ENCODE results near the gene MARCHF6.
"Not testable (repeated sequence)": the region's sequence is repeated elsewhere in the genome, so short reads cannot be mapped to it uniquely, and the experiment has no call there.

The MARCHF6 gene

DNA sequence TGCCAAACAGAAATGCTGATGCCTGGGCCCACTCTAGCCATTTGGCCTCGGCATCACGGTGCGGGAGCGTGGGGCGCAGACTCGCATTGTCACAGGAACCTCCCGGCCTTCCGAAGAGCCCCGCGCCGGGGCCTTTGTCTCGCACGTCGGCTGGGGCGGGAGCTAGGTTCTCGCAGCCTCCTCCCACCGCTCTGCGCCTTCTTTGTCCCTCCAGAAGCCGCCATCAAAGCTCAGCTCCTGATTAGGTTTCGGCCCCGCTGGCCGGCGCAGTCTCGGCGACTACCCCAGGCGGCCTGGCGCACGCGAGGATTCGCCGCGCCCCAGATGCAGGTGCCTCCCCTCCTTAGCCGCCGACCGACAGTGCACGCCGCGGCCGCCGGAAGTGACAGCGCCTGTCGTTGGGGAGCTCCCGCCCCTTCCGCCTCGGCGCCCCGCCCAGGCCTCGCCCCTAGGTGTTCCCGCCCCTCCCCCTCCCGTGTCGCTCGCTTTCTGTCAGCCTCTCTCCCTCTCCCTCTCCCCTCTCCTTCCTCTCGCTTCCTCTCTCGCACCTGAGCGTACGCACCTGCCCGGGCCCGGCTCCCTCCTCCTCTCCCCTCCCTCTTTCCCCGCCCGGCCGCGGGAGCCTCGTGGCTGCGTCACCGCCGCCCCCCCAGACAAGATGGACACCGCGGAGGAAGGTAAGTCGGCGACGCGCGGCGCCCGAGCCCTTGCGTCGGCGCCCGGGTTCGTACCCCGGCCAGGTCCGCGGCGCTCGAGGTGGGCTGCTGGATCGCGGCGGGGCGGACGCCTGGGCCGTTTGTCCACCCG is at the start of gene MARCHF6:
MARCHF6 (plus strand) TSS at position 455 of the 807 bp plus-strand sequence; CDS start at position 659, 204 bp downstream.
- Mint-ChIP-seq H3K4me3 (peak within 1 kb of the TSS; percentile 94), H3K9me3 (no peaks in the 10 kb centered on the region), H3K36me3 (ENCODE audit: low read depth) (peaks cover 21% of the 10 kb centered on the region), H3K27me3 (no peaks in the 10 kb centered on the region), H3K4me1 (ENCODE audit: low read depth) (peaks cover 46% of the 10 kb centered on the region), H3K27ac (peak within 1 kb of the TSS; percentile 96)

- Mint-ChIP-seq H3K36me3 (ENCODE audit: low read depth) (no peaks in the 10 kb centered on the region), H3K27ac (no peak overlapping the region), H3K27me3 (peaks cover 21% of the 10 kb centered on the region), H3K4me1 (ENCODE audit: low read depth) (peaks cover 5% of the 10 kb centered on the region), H3K4me3 (no peak overlapping the region), H3K9me3 (no peaks in the 10 kb centered on the region)
Measured at GRCh38 chr5:10303699-10304170, 49.8 kb upstream of the MARCHF6 start.

DNA sequence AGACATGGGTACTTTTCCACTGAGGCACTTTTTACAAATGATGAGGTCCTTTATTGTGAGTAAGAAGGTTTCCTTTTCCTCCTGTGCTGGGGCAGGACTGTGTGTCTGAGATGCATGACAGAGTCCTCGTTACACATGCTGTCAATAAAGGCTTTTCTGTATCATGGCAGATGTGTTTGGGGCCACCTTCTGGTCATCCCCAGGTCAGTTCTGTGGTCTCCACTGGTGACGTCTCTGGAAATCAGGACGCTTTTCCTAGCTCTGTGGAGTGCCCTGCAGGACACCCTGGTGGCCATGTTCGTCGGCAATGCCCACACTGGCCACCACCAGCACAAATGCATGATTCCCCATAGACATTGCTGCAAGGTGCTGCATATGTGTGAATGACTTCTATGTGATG is 48.6 kb upstream of the MARCHF6 start:
- no peaks in the 10 kb centered on the region for H3K9me3 Mint-ChIP-seq

DNA sequence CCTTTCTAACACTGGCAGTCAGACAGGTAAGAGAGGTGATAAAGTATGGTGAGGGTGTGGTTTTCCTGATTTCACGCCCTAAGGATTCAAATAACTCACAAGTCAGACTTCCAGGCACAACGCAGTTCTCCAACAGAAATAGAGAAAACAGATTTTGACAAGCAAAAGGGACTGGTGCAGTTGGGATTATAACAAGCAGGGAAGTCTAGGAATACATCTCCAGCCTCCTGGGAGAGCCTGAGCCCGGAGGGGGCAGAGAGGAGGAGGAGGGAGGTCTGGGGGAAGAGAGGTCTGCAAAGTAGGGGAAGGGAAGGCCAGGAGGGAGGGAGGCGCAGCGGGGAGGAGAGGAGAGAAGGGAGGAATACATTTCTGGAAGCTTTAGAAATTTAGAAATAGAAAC is 47.4 kb upstream of the MARCHF6 start:
- peaks cover 30% of the 10 kb centered on the region for H3K27me3 Mint-ChIP-seq
- H3K4me1 Mint-ChIP-seq (ENCODE audit: low read depth), result peaks cover 10% of the 10 kb centered on the region
- no peak overlapping the region for H3K4me3 Mint-ChIP-seq
- no peaks in the 10 kb centered on the region for H3K9me3 Mint-ChIP-seq
- no peak overlapping the region for H3K27ac Mint-ChIP-seq
- no peaks in the 10 kb centered on the region for H3K36me3 Mint-ChIP-seq (ENCODE audit: low read depth)

More for the DNA sequence above, 48.6 kb upstream of the MARCHF6 start:
- Mint-ChIP-seq H3K4me3 (no peak overlapping the region), H3K27me3 (peaks cover 30% of the 10 kb centered on the region), H3K27ac (no peak overlapping the region), H3K4me1 (ENCODE audit: low read depth) (peaks cover 5% of the 10 kb centered on the region), H3K36me3 (ENCODE audit: low read depth) (no peaks in the 10 kb centered on the region)

- Mint-ChIP-seq H3K36me3 (ENCODE audit: low read depth) (no peaks in the 10 kb centered on the region), H3K4me1 (ENCODE audit: low read depth) (peaks cover 10% of the 10 kb centered on the region), H3K9me3 (no peaks in the 10 kb centered on the region), H3K27ac (no peak overlapping the region), H3K27me3 (peaks cover 30% of the 10 kb centered on the region), H3K4me3 (peak overlapping the region; percentile 74)
Measured at GRCh38 chr5:10306806-10307205, 46.7 kb upstream of the MARCHF6 start.

DNA sequence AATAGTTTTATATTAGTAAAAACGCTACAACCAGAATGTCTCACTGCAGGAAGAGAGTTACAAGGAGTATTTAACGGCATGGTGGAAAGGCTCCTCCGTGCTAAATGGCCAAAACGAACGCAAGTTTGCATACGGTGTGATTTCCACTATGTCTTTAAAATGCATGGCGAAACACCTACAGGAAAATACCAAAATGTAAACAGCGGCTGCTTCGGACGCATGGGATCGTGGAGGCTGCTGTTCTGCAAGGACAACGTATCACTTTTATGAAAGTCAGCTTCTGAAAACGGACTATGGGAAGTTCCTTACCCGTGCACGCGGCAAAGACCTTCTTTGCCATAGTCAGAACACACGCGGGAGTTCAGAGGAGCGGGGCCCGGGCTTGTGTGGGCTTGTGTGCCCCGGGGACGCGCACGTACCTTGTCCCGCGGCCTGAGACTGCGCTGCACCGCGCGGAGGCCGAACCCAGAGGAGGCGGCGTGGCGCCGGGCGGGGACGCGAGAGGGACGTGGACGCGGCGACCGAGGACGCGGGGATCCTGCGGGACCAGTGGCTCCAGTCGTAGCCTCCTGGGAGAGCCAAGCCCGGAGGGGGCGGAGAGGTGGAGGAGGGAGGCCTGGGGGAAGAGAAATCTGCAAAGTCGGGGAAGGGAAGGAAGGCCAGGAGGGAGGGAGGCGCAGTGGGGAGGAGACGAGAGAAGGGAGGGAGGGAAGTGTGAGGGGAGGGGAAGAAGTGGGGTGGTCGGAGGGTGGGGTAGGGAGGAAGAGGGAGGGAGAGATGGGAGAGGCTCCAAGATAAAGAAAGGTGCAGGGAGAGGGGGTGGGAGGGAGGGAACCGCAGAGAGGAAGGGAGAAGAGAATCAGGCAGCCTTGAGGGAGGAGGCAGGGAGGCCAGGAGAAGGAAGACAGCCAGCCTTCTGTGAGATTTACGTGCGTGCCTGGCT is 46.0 kb upstream of the MARCHF6 start, which contains the start of gene CMBL:
CMBL (minus strand) TSS at position 697 of the 943 bp plus-strand sequence. CDS start 17,140 bp downstream, outside the sequence.
- Mint-ChIP-seq H3K4me3 (peak within 1 kb of the TSS; percentile 74), H3K9me3 (no peaks in the 10 kb centered on the region), H3K27me3 (peaks cover 30% of the 10 kb centered on the region), H3K36me3 (ENCODE audit: low read depth) (no peaks in the 10 kb centered on the region), H3K27ac (peak within 1 kb of the TSS; percentile 37), H3K4me1 (ENCODE audit: low read depth) (peaks cover 10% of the 10 kb centered on the region)

GRCh38 chr5:10308844-10309243 is 44.7 kb upstream of the MARCHF6 start:
- no peaks in the 10 kb centered on the region for H3K36me3 Mint-ChIP-seq (ENCODE audit: low read depth)
- H3K27ac Mint-ChIP-seq, result peak overlapping the region; percentile 37
- no peaks in the 10 kb centered on the region for H3K9me3 Mint-ChIP-seq
- H3K4me1 Mint-ChIP-seq (ENCODE audit: low read depth), result peaks cover 10% of the 10 kb centered on the region
- H3K4me3 Mint-ChIP-seq, result no peak overlapping the region
- peaks cover 30% of the 10 kb centered on the region for H3K27me3 Mint-ChIP-seq

GRCh38 chr5:10310066-10310779 is 43.3 kb upstream of the MARCHF6 start:
- Mint-ChIP-seq H3K9me3 (no peaks in the 10 kb centered on the region), H3K27me3 (peaks cover 30% of the 10 kb centered on the region), H3K27ac (no peak overlapping the region), H3K4me1 (ENCODE audit: low read depth) (peaks cover 10% of the 10 kb centered on the region), H3K4me3 (no peak overlapping the region), H3K36me3 (ENCODE audit: low read depth) (no peaks in the 10 kb centered on the region)

- not testable (repeated sequence) for H3K9me3 Mint-ChIP-seq; H3K36me3 Mint-ChIP-seq (ENCODE audit: low read depth); H3K4me1 Mint-ChIP-seq (ENCODE audit: low read depth); H3K27ac Mint-ChIP-seq; H3K4me3 Mint-ChIP-seq
- H3K27me3 Mint-ChIP-seq, result peaks cover 26% of the 10 kb centered on the region
Measured at GRCh38 chr5:10310835-10311570, 42.5 kb upstream of the MARCHF6 start.

- Mint-ChIP-seq H3K27me3 (peaks cover 19% of the 10 kb centered on the region), H3K4me1 (ENCODE audit: low read depth) (peaks cover 10% of the 10 kb centered on the region), H3K4me3 (no peak overlapping the region), H3K27ac (no peak overlapping the region), H3K36me3 (ENCODE audit: low read depth) (no peaks in the 10 kb centered on the region), H3K9me3 (no peaks in the 10 kb centered on the region)
Measured at GRCh38 chr5:10311595-10312425, 41.7 kb upstream of the MARCHF6 start.

DNA sequence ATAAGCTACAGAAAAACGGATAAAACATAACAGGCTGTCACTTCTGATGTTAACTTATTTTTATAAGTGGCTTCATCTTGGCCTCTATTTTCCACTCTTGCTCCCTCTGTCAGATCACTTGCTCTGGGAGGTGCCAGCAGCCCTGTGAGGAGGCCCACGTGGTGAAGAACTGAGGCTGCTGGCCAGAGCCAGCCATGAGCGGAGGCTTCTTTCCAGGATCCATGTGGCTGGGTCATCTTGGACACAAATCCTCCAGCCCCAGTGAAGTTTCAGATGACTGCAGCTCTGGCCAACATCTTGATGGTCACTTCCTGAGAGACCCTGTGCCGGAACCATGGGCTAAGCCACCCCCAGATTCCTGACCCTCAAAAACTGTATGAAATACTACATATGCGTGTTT is 38.3 kb upstream of the MARCHF6 start:
- no peak overlapping the region for H3K4me3 Mint-ChIP-seq
- no peak overlapping the region for H3K27ac Mint-ChIP-seq
- H3K4me1 Mint-ChIP-seq (ENCODE audit: low read depth), result peaks cover 5% of the 10 kb centered on the region
- H3K27me3 Mint-ChIP-seq, result no peaks in the 10 kb centered on the region
- H3K36me3 Mint-ChIP-seq (ENCODE audit: low read depth), result no peaks in the 10 kb centered on the region
- H3K9me3 Mint-ChIP-seq, result no peaks in the 10 kb centered on the region

DNA sequence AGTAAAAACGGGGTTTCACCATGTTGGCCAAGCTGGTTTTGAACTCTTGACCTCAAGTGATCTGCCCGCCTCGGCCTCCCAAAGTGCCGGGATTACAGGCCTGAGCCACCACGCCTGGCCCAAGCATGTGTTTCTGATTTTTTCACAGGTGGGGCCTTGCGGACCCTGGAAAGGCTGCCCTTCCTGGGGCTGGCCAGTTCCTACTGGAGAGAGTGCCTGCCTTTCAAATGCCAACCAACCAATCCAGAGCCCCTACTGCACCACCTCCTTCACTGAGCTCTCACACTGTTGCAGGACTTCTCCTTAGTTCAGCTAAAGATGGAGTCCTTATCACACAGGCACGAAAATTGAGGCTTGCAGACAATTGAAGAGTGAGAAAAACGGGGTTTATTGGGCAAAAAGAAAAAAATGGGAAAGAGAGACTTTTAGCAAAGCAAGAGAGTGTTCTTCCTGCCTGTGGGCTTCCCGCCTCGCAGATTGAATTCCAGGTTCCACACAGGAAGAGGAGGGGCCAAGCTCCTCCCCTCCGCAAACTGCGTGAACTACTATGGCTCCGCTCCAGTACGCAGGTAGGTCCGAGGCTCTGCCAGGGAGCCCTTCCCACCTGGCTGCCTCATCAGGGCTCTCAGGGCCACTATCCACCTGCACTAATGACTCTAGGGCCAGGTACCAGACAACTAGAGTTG is 37.5 kb upstream of the MARCHF6 start:
- Mint-ChIP-seq H3K36me3 (ENCODE audit: low read depth) (no peaks in the 10 kb centered on the region), H3K4me3 (no peak overlapping the region), H3K27ac (no peak overlapping the region), H3K4me1 (ENCODE audit: low read depth) (peaks cover 2% of the 10 kb centered on the region), H3K27me3 (no peaks in the 10 kb centered on the region), H3K9me3 (no peaks in the 10 kb centered on the region)
